ENCODE results near the gene CCDC146.

The CCDC146 gene

DNA sequence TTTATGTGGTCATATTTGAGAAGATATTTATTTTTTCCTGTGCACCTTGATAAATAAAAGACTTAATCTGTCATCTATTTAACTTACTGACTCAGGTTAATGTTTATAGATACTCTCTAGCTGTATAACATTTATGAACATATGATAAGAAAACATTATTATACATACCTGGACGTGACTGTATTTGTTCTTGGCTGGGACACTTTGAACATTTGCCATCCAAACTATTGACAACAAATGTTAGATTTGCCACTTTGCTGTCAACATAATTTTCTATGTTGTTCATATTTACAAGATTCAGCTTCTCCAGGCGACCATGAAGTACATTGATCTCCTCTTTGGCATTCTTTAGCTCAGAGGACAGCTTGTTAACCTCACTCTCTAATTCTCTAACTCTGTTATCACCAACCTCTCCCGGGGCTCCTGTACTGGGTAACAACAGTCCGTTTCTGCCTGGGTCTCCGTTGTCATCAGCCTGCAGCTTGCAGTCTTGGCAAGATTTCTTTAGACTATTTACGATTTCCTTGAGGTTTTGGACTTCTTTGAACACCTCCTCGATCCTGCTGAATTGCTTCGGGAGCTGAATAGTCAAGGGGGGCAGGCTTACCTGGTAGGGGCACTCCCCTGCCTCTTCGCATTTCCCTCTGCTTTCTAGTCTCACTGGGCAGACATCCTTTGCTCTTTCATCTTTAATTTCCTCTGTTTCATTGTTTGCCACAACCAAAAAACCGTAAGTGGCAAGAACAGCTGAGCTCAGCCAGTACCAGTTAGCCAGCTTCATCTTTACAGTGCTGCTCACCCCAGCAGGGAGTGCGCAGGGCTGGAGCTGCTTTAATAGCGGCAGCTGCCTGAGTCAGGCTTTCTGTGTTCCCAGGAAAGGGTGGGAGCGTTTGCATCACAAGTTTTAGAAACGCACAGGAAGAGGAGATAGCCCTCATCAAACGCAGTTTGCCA, 76.9 kb downstream of the CCDC146 start, which contains the start of gene FGL2:
Gene FGL2 (minus strand): TSS at position 807 of the 954 bp plus-strand sequence. CDS start 26 bp downstream, at position 781.
- H3K27ac ChIP-seq = no peak within 1 kb of the TSS
- TF ChIP-seq ZFX (IDR thresholded peaks at IDR 0.05) (no peak), CTCF (conservative IDR thresholded peaks at IDR 0.05) (no peak)

DNA sequence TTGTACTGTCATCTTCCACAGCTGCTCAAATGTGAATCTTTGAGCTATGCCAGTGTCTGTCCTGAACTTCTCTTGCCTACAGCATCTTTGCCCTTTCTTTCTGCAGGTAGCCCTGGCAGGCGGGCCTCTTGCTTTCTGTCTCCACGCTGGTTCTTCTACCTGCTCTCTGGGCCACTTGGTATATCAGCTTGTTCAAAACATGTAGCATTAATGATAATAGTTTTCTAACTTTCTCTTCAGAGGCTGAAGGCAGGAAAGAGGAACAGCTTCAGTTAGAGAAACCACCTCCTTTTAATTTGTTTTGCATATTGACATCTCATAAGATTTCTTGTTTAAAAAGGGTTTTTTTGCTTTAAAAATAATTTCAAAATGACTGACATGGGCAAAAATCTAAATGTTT, 78.1 kb downstream of the CCDC146 start:
- H3K27ac ChIP-seq = no peak overlapping the region
- no peak for TF ChIP-seq ZFX (IDR thresholded peaks at IDR 0.05)
- no peak for TF ChIP-seq CTCF (conservative IDR thresholded peaks at IDR 0.05)

GRCh38 chr7:77202481-77202976, 80.1 kb downstream of the CCDC146 start:
- no peak overlapping the region for H3K27ac ChIP-seq
- TF ChIP-seq CTCF (conservative IDR thresholded peaks at IDR 0.05) (no peak), ZFX (IDR thresholded peaks at IDR 0.05) (no peak)

DNA sequence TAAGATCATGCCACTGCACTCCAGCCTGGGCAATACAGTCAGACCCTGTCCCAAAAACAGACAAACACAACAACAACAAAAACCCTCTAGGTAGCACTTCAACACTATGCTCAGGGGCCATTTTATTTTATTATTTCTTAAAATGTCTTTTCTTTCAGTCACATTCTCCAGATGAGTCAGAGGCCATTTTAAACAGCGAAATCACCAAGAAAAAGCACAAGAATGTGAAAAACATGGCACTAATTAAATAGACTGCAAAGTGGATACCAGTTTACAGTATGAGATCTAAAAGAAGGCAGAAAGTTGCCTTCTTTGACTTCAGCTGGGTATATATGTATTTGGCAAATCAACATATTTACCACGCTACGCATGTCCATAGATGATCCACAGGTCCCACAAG, 83.3 kb downstream of the CCDC146 start:
- H3K27ac ChIP-seq = no peak overlapping the region

GRCh38 chr7:77208416-77208815, 86.0 kb downstream of the CCDC146 start:
- TF ChIP-seq ZFX (IDR thresholded peaks at IDR 0.05) (no peak), CTCF (conservative IDR thresholded peaks at IDR 0.05) (no peak)
- no peak overlapping the region for H3K27ac ChIP-seq

More for the DNA sequence above, 83.3 kb downstream of the CCDC146 start:
- TF ChIP-seq CTCF (conservative IDR thresholded peaks at IDR 0.05) (no peak), ZFX (IDR thresholded peaks at IDR 0.05) (no peak)

DNA sequence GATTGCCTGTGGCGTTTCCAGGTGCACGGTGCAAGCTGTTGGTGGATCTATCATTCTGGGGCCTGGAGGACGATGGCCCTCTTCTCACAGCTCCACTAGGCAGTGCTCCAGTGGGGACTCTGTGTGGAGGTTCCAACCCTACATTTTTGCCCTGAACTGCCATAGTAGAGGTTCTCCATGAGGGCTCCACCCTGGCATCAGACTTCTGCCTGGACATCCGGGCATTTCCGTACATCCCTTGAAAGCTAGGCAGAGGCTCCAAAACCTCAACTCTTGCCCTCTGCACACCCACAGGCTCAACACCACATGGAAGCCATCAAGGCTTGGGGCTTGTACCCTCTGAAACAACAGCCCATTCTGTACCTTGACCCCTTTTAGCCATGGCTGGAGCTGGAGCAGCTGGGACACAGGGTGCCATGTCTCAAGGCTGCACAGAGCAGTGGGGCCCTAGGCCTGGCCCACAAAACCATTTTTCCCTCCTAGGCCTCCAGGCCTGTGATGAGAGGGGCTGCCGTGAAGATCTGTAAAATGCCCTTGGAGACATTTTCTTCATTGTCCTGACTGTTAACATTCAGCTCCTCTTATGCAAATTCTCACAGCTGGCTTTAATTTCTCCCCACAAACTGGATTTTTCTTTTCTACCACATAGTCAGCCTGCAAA, 87.2 kb downstream of the CCDC146 start:
- H3K27ac ChIP-seq = no peak overlapping the region
- TF ChIP-seq CTCF (conservative IDR thresholded peaks at IDR 0.05) = no peak
- TF ChIP-seq ZFX (IDR thresholded peaks at IDR 0.05) = no peak

Data from C4-2B (cell line).